IMR-90 (cell line): ENCODE measurements around the gene ERG28.

Source experiments
- BHLHE40 ChIP-seq: fragments of 150-350 bp; IDR thresholded peaks from 2 replicates; pipeline ENCODE4 v1.6.1; 2016; ENCODE audit warnings: mild to moderate bottlenecking, low read depth, low read length
- CTCF ChIP-seq: conservative IDR thresholded peaks from 2 replicates; pipeline ENCODE4 v1.5.1; 2012; ENCODE audit warnings: mild to moderate bottlenecking, low read depth, low read length, improper control_type of control experiment
- NFE2L2 ChIP-seq: fragments of 150-350 bp; IDR thresholded peaks from 2 replicates; pipeline ENCODE4 v1.6.1; 2016; ENCODE audit warnings: low read depth, mild to moderate bottlenecking, low read length
- POLR2A ChIP-seq: IDR thresholded peaks from 2 replicates; pipeline ENCODE4 v1.6.1; 2012; ENCODE audit warnings: mild to moderate bottlenecking, low read depth, low read length
- RAD21 ChIP-seq: IDR thresholded peaks from 2 replicates; pipeline ENCODE4 v1.6.1; 2012; ENCODE audit warnings: low read length, improper control_type of control experiment
- RCOR1 ChIP-seq: IDR thresholded peaks from 2 replicates; pipeline ENCODE4 v1.6.1; 2012; ENCODE audit warnings: mild to moderate bottlenecking, low read length, improper control_type of control experiment; ENCODE audit not compliant: insufficient replicate concordance
- RFX5 ChIP-seq: IDR thresholded peaks from 2 replicates; pipeline ENCODE4 v1.8.0; 2012; ENCODE audit warnings: low read depth, mild to moderate bottlenecking, low read length, moderate library complexity
- SMC3 ChIP-seq: fragments of 150-350 bp; IDR thresholded peaks from 2 replicates; pipeline ENCODE4 v1.6.1; 2016; ENCODE audit warnings: low read depth, mild to moderate bottlenecking, antibody characterized with exemption, low read length, moderate library complexity

DNA sequence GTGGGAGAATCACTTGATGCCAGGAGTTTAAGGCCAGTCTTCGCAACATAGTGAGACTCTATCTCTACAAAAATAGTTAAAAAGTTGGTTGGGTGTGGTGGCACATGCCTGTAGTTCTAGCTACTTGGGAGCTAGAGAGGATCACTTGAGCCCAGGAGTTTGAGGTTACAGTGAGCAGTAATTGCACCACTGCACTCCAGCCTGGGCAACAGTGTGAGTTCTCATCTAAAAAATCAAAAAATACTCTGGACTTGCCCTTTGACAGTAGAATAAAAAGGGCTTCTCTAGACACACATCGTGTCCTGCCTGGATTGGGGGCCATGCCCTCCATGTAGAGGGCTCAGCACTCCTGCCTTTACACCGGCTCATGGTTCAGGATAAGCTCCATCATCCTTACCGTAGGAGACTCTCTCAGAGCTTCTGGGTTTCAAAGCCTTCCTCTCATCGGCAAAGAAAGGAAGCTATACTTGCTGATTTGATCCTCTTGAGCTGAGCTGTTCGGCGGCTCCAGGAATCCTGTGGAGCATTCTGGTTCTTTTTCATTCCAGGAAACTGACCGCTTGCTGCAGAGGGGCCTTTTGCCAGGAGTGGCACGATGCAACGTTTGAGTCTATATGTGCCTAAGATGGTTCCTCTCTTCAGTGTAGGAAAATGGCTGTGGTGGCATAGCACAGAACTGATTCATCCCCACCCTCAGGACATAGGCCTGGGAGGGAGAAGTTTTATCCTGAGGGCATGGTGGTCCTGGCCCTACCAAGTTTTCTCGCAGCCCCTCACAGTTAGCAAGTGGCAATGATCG is 52.6 kb downstream of the ERG28 start:
- no peak for TF ChIP-seq RCOR1
- no peak for TF ChIP-seq CTCF
- no peak for TF ChIP-seq RFX5
- TF ChIP-seq NFE2L2: no peak
- TF ChIP-seq POLR2A: no peak
- no peak for TF ChIP-seq BHLHE40
- no peak for TF ChIP-seq SMC3
- no peak for TF ChIP-seq RAD21
